Measurements from ENCODE around the gene C1orf21.

GRCh38 chr1:184407816-184408510 lies 21.1 kb downstream of the C1orf21 start:
- TF ChIP-seq GATA3 (IDR thresholded peaks at IDR 0.05; ENCODE audit: low read depth, low read length) (no peak), GATA2 (IDR thresholded peaks at IDR 0.05; ENCODE audit: low read depth, low read length) (no peak)
